GM12874 (cell line): Measurements from ENCODE around the gene PSMF1.

Source experiments
- CTCF ChIP-seq: IDR thresholded peaks from 2 replicates; pipeline ENCODE4 v1.5.1; 2011; ENCODE audit warnings: low read depth, mild to moderate bottlenecking, control low read depth, low read length, moderate library complexity; ENCODE audit not compliant: insufficient read depth

The PSMF1 gene, protein sequence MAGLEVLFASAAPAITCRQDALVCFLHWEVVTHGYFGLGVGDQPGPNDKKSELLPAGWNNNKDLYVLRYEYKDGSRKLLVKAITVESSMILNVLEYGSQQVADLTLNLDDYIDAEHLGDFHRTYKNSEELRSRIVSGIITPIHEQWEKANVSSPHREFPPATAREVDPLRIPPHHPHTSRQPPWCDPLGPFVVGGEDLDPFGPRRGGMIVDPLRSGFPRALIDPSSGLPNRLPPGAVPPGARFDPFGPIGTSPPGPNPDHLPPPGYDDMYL

GRCh38 chr20:1118336-1119127 lies at the start of gene PSMF1:
Gene PSMF1 (plus strand): TSS chr20:1118602. CDS start chr20:1118774, 172 bp downstream.
- no peak for TF ChIP-seq CTCF

DNA sequence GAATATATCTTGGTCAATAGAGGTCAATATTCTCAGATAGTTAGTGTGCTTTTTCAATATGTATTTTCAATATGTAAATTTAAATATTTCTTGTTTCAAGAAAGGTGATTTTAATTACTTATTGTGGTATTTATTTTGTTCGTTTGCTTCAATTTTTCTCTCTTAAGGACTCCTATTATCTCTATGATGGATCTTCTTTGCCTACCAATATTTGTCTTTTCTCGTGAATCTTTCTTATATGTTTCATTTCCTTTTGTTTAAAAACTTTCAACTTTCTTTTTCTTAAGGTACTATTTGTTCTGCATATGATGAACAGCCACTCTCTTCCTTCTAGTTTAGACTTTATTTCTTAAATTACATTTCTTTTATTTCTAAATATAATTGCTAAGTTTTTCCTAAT lies 46.1 kb upstream of the PSMF1 start:
- no peak for TF ChIP-seq CTCF

GRCh38 chr20:1075616-1076015 lies 42.8 kb upstream of the PSMF1 start:
- no peak for TF ChIP-seq CTCF

GRCh38 chr20:1081891-1082290 lies 36.5 kb upstream of the PSMF1 start:
- no peak for TF ChIP-seq CTCF

- no peak for TF ChIP-seq CTCF
Observed at GRCh38 chr20:1083431-1084080, 34.8 kb upstream of the PSMF1 start.

GRCh38 chr20:1085492-1086276 lies 32.7 kb upstream of the PSMF1 start:
- TF ChIP-seq CTCF: no peak
